Caco-2 (cell line): ENCODE results near the gene IFNA4. TPM values are rescaled to one million over a fixed set of nuclear protein-coding genes. Genes with fewer than 3 reads are reported as not detected.
"Not testable (repeated sequence)": the region's sequence is repeated elsewhere in the genome, so short reads cannot be mapped to it uniquely, and the experiment has no call there.

Experiments used
- BruUV-seq: library from RNA; stranded (reverse); fragments of 400-500 nt; replicated peaks from 2 replicates; lab custom pipeline; 2021; lab: Mats Ljungman, UMichigan
- CTCF ChIA-PET: fragments of 300-600 bp; sonication (Branson Sonifier 250); formaldehyde crosslinking; loops from one replicate; lab custom pipeline; 2022; ENCODE audit warnings: antibody characterized with exemption; lab: Charles Lee
- POLR2A ChIA-PET: fragments of 300-600 bp; sonication (Branson Sonifier 250); formaldehyde crosslinking; loops from one replicate; lab custom pipeline; 2022; ENCODE audit warnings: antibody characterized with exemption; lab: Charles Lee
- DNase-seq, 2 experiments: peaks; one replicate each; pipeline versions ENCODE4 v3.0.0 to v3.0.0-alpha.2; 2020 to 2022
- H3K27me3 ChIP-seq: replicated peaks from 2 replicates; pipeline ENCODE4 v1.6.0; 2011; ENCODE audit warnings: low read length; ENCODE audit not compliant: control insufficient read depth, insufficient read depth
- H3K36me3 ChIP-seq: 2 replicates; pipeline ENCODE4 v1.5.1; 2011; ENCODE audit warnings: low read length; ENCODE audit not compliant: control insufficient read depth, insufficient read depth
- H3K4me1 ChIP-seq: fragments of 250-450 bp; sonication (Bioruptor Pico); 2 replicates; pipeline ENCODE4 v1.5.1; 2020; ENCODE audit warnings: mild to moderate bottlenecking
- H3K4me3 ChIP-seq: 2 replicates; pipeline ENCODE4 v1.5.1; 2011; ENCODE audit warnings: low read depth, mild to moderate bottlenecking, control low read depth, low read length
- H3K9me3 ChIP-seq: fragments of 250-450 bp; sonication (Bioruptor Pico); 2 replicates; pipeline ENCODE4 v1.5.1; 2020; ENCODE audit warnings: mild to moderate bottlenecking, moderate library complexity
- H3K27ac Mint-ChIP-seq: one replicate; pipeline ENCODE4 v1.8.0; 2022; ENCODE audit warnings: mixed read lengths; ENCODE audit not compliant: unreplicated experiment
- H3K27me3 Mint-ChIP-seq: one replicate; pipeline ENCODE4 v1.8.0; 2022; ENCODE audit warnings: mixed read lengths; ENCODE audit not compliant: insufficient read depth, unreplicated experiment
- H3K36me3 Mint-ChIP-seq: one replicate; pipeline ENCODE4 v1.8.0; 2022; ENCODE audit warnings: mild to moderate bottlenecking, mixed read lengths; ENCODE audit not compliant: insufficient read depth, unreplicated experiment
- H3K4me1 Mint-ChIP-seq: one replicate; pipeline ENCODE4 v1.8.0; 2022; ENCODE audit warnings: low read depth, mixed read lengths; ENCODE audit not compliant: unreplicated experiment
- H3K4me3 Mint-ChIP-seq: one replicate; pipeline ENCODE4 v1.8.0; 2022; ENCODE audit warnings: mild to moderate bottlenecking, moderate library complexity, mixed read lengths; ENCODE audit not compliant: unreplicated experiment
- H3K9me3 Mint-ChIP-seq: one replicate; pipeline ENCODE4 v1.8.0; 2022; ENCODE audit warnings: mixed read lengths; ENCODE audit not compliant: unreplicated experiment
- CTCF ChIP-seq, 2 experiments: fragments of 200-600 bp in 1 of 2; IDR thresholded peaks; 1 replicate in 1 of 2; 2 replicates in 1 of 2; pipeline versions ENCODE4 v1.5.1 to v1.8.0; 2011 to 2022; ENCODE audit warnings: antibody characterized with exemption in 1 of 2, control low read depth in 1 of 2, inconsistent platforms in 1 of 2, low read depth in 1 of 2, low read length in 1 of 2, mild to moderate bottlenecking in 1 of 2, moderate library complexity in 1 of 2; ENCODE audit not compliant: insufficient read depth in 1 of 2, severe bottlenecking in 1 of 2, unreplicated experiment in 1 of 2
- intact Hi-C: fragments of 100-400 bp; cut with micrococcal nuclease; formaldehyde crosslinking; loops from one replicate; pipeline ENCODE4 v1.10.0; 2022; ENCODE audit not compliant: unreplicated experiment
- total RNA-seq: library from RNA; stranded (reverse); gene quantifications from 2 replicates; pipeline ENCODE4 v1.2.3, GENCODE V29; 2022

The IFNA4 gene
- total RNA-seq, 1 experiment from 2014 or later, result not detected

- CTCF ChIA-PET, result interaction anchor here (1.2 kb wide), 1 partner anchor 8 kb away, joined by 3 read pairs; no protein-coding TSS in a partner anchor
These were observed 4.3 kb downstream of the IFNA4 start for GRCh38 chr9:21182810-21183736.

GRCh38 chr9:21174671-21175070 lies 12.7 kb downstream of the IFNA4 start:
- H3K36me3 Mint-ChIP-seq, result no peaks in the 10 kb centered on the region
- peaks cover 17% of the 10 kb centered on the region for H3K27me3 Mint-ChIP-seq
- BruUV-seq, result no TSS peak
- Histone ChIP-seq H3K9me3 (no peaks in the 10 kb centered on the region), H3K4me1 (no peaks in the 10 kb centered on the region), H3K36me3 (no peaks in the 10 kb centered on the region), H3K27me3 (no peaks in the 10 kb centered on the region), H3K4me3 (no peak overlapping the region)
- no peaks in the 10 kb centered on the region for H3K9me3 Mint-ChIP-seq
- no peak for TF ChIP-seq CTCF (IDR thresholded peaks at IDR 0.05; ENCODE audit: insufficient read depth in 1 of 2, low read depth in 1 of 2, low read length in 1 of 2, severe bottlenecking in 1 of 2, unreplicated experiment in 1 of 2)
- H3K4me1 Mint-ChIP-seq, result no peaks in the 10 kb centered on the region
- intact Hi-C loops, result no loop called here
- DNase-seq, result no peak
- H3K4me3 Mint-ChIP-seq, result no peak overlapping the region
- CTCF ChIA-PET, result interaction anchor here (0.7 kb wide), 1 partner anchor 8 kb away, joined by 3 read pairs; no protein-coding TSS in a partner anchor
- no peak overlapping the region for H3K27ac Mint-ChIP-seq
- POLR2A ChIA-PET, result no interaction called here

More at GRCh38 chr9:21182810-21183736, 4.3 kb downstream of the IFNA4 start:
- H3K9me3 ChIP-seq, H3K36me3 ChIP-seq, H3K36me3 Mint-ChIP-seq, POLR2A ChIA-PET, H3K4me1 Mint-ChIP-seq, H3K27ac Mint-ChIP-seq, H3K27me3 ChIP-seq, H3K9me3 Mint-ChIP-seq, H3K4me3 Mint-ChIP-seq, BruUV-seq, H3K4me3 ChIP-seq, H3K4me1 ChIP-seq: not testable (repeated sequence)
- peaks cover 10% of the 10 kb centered on the region for H3K27me3 Mint-ChIP-seq
- TF ChIP-seq CTCF (IDR thresholded peaks at IDR 0.05; ENCODE audit: insufficient read depth in 1 of 2, low read depth in 1 of 2, low read length in 1 of 2, severe bottlenecking in 1 of 2, unreplicated experiment in 1 of 2), result peak in 1 of 2 experiments; percentile 23
- DNase-seq, result peak in 1 of 2 experiments; percentile 28
- intact Hi-C loops, result loop anchor here (10.0 kb wide), 1 partner anchor 132 kb away; no protein-coding TSS in a partner anchor

GRCh38 chr9:21172156-21172555 lies 15.2 kb downstream of the IFNA4 start:
- Mint-ChIP-seq H3K36me3 (no peaks in the 10 kb centered on the region), H3K27me3 (peaks cover 17% of the 10 kb centered on the region), H3K4me1 (no peaks in the 10 kb centered on the region), H3K27ac (no peak overlapping the region), H3K4me3 (no peak overlapping the region), H3K9me3 (no peaks in the 10 kb centered on the region)
- ChIA-PET POLR2A (no interaction called here), CTCF (no interaction called here)
- no TSS peak for BruUV-seq
- Histone ChIP-seq H3K36me3 (no peaks in the 10 kb centered on the region), H3K4me3 (no peak overlapping the region), H3K9me3 (no peaks in the 10 kb centered on the region), H3K4me1 (no peaks in the 10 kb centered on the region), H3K27me3 (no peaks in the 10 kb centered on the region)
- intact Hi-C loops, result no loop called here
- DNase-seq, result no peak
- TF ChIP-seq CTCF (IDR thresholded peaks at IDR 0.05; ENCODE audit: insufficient read depth in 1 of 2, low read depth in 1 of 2, low read length in 1 of 2, severe bottlenecking in 1 of 2, unreplicated experiment in 1 of 2), result no peak
